T-helper 17 cell (primary cell): ENCODE results near the gene POLA2. TPM values are rescaled to one million over a fixed set of nuclear protein-coding genes. Genes with fewer than 3 reads are reported as not detected.
"Not testable (repeated sequence)": the region's sequence is repeated elsewhere in the genome, so short reads cannot be mapped to it uniquely, and the experiment has no call there.

ENCODE experiments used
- ATAC-seq: fragments of 150-1000 bp; cut with Tn5 transposase; 2 replicates; pipeline ENCODE4 v1.10.0; 2021; ENCODE audit warnings: mild to moderate bottlenecking, moderate library complexity
- DNase-seq, 3 donors: peaks; one replicate each; pipeline versions ENCODE4 v3.0.0 to v3.0.0-alpha.2; 2020 to 2021
- H3K9me3 ChIP-seq: one replicate; pipeline ENCODE4 v1.7.0; 2013; ENCODE audit warnings: low read length, mild to moderate bottlenecking; ENCODE audit not compliant: control insufficient read depth, poor library complexity, severe bottlenecking
- H3K27ac Mint-ChIP-seq: one replicate; pipeline ENCODE4 v1.8.0; 2022; ENCODE audit warnings: mild to moderate bottlenecking, moderate library complexity, mixed read lengths
- H3K27me3 Mint-ChIP-seq: one replicate; pipeline ENCODE4 v1.8.0; 2022; ENCODE audit warnings: mixed read lengths
- H3K36me3 Mint-ChIP-seq: one replicate; pipeline ENCODE4 v1.8.0; 2022; ENCODE audit warnings: low read depth, mixed read lengths
- H3K4me1 Mint-ChIP-seq: one replicate; pipeline ENCODE4 v1.8.0; 2022; ENCODE audit warnings: mild to moderate bottlenecking, mixed read lengths
- H3K4me3 Mint-ChIP-seq: one replicate; pipeline ENCODE4 v1.8.0; 2022; ENCODE audit warnings: mild to moderate bottlenecking, moderate library complexity, mixed read lengths
- total RNA-seq, 4 donors: library from RNA in 2 of 4; stranded (reverse) in 2 of 4; gene quantifications; one replicate each; pipeline ENCODE4 v1.2.3 and lab custom pipeline; 2022 to 2026

The POLA2 gene
- total RNA-seq, 2 donors from 2014 or later, result 13.0 to 15.4 TPM

DNA sequence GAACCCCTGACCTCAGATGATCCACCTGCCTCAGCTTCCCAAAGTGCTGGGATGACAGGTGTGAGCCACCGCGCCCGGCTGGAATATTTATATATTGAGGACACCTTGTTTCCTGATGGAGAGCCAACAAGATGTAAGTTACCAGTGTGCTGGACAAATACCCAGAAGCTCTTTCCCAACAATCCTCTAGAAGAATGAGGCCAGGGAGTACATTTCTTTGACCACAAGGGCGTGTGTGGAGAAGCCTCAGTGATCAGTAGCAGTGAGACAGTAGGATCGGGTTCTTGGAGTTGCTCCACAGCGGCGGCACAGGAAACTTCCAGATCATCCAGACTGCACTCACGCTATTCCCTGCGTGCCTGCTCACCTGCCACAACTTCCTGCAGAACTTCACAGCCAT is 10.3 kb upstream of the POLA2 start:
- Mint-ChIP-seq H3K4me3 (no peak overlapping the region), H3K36me3 (no peaks in the 10 kb centered on the region), H3K27ac (no peak overlapping the region), H3K4me1 (peaks cover 2% of the 10 kb centered on the region), H3K27me3 (peaks cover 10% of the 10 kb centered on the region)
- no peaks in the 10 kb centered on the region for H3K9me3 ChIP-seq
- ATAC-seq, result no peak
- no peak for DNase-seq

DNA sequence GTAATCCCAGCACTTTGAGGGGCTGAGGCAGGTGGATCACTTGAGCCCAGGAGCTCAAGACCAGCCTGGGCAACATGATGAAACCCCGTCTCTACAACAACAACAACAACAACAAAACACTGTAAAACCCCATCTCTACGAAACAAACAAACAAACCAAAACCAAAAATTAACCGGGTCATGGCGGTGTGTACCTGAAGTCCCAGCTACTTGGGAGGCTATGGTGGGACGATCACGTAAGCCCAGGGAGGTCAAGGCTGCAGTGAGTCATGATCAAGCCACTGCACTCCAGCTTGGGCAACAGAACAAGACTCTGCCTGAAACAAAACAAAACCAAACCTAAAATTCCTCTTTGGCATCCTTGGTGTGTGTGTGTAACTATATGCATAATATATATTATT is 7.0 kb upstream of the POLA2 start:
- Mint-ChIP-seq H3K4me3 (no peak overlapping the region), H3K27me3 (peaks cover 10% of the 10 kb centered on the region), H3K36me3 (no peaks in the 10 kb centered on the region), H3K4me1 (peaks cover 4% of the 10 kb centered on the region), H3K27ac (no peak overlapping the region)
- H3K9me3 ChIP-seq, result no peaks in the 10 kb centered on the region
- DNase-seq (no peak), ATAC-seq (no peak)

DNA sequence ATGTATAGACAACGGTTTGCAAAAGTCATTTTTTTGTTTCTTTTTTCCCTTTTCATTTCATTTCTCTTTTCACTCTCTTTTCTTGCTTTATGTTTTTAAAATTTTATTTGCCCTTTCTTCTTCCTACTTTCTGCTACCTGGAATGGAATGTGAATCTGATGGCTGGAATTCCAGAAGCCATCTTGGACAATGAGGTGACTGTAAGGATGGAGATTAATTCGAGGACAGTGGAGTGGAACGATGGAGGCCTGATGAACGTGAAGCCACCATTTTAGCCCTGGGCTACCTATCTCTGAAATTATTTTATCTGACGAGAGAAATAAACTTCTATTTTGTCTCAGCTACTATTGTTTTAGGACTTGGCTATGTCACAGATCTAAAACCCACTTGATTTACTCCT is 2.8 kb upstream of the POLA2 start:
- no peaks in the 10 kb centered on the region for H3K9me3 ChIP-seq
- Mint-ChIP-seq H3K4me3 (no peak overlapping the region), H3K4me1 (peaks cover 18% of the 10 kb centered on the region), H3K27me3 (peaks cover 2% of the 10 kb centered on the region), H3K36me3 (no peaks in the 10 kb centered on the region), H3K27ac (peak overlapping the region; percentile 80)
- ATAC-seq (no peak), DNase-seq (no peak)

DNA sequence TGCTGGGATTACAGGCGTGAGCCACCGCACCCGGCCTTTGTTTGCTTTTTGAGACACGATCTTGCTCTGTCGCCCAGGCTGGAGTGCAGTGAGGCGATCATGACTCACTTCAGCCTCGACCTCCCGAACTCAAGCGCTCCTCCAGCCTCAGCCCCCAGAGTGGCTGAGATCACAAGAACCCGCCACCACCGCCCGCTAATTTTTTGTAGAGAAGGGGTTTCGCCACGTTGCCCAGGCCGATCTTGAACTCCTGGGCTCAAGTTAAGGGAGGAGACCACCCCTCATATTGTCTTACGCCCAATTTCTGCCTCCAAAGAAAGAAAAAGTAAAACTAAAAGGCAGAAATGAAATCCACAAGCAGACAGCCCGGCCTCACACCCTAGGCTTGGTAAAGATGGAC is 1.5 kb upstream of the POLA2 start:
- H3K4me3 Mint-ChIP-seq, result no peak overlapping the region

DNA sequence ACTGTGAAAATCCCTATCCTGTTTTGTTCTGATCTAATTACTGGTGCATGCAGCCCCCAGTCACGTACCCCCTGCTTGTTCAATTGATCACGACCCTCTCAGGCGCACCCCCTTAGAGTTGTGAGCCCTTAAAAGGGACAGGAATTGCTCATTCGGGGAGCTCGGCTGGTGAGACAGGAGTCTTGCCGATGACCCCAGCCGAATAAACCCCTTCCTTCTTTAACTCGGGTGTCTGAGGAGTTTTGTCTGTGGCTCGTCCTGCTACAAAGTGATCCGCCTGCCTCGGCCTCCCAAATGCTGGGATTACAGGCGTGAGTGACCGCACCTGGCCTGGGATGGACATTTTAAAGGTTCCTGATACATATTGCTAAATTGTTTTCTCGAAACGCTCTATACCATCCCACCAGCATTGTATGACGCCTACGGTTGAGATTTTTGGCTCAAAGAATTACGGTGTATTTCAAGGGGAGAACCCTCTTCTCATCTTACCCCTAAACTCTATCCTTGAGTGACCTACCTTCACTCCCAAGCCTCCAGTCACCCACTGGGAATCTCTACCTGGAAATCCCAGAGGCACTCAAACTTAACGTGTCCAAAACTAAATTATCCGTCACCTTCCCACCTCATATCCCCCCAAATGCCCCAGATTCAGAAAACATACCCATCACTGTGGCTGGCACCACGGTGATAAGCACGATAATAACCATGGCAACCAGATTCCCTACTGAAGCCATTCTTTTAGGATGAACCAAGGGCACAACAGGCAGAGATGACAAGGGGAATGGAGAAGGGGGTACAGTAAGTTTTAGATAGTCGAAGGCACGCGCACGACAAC is 789 bp upstream of the POLA2 start:
- Mint-ChIP-seq H3K27ac (peak overlapping the region; percentile 94), H3K27me3 (no peaks in the 10 kb centered on the region), H3K36me3 (no peaks in the 10 kb centered on the region), H3K4me3 (peak overlapping the region; percentile 94), H3K4me1 (peaks cover 26% of the 10 kb centered on the region)
- no peak for DNase-seq
- H3K9me3 ChIP-seq, result no peaks in the 10 kb centered on the region
- peak; percentile 35 for ATAC-seq

More for the DNA sequence above, 1.5 kb upstream of the POLA2 start:
- no peak overlapping the region for H3K27ac Mint-ChIP-seq
- no peaks in the 10 kb centered on the region for H3K9me3 ChIP-seq
- H3K4me1 Mint-ChIP-seq, result peaks cover 23% of the 10 kb centered on the region
- ATAC-seq, result no peak
- no peak for DNase-seq
- no peaks in the 10 kb centered on the region for H3K27me3 Mint-ChIP-seq
- H3K36me3 Mint-ChIP-seq, result no peaks in the 10 kb centered on the region

DNA sequence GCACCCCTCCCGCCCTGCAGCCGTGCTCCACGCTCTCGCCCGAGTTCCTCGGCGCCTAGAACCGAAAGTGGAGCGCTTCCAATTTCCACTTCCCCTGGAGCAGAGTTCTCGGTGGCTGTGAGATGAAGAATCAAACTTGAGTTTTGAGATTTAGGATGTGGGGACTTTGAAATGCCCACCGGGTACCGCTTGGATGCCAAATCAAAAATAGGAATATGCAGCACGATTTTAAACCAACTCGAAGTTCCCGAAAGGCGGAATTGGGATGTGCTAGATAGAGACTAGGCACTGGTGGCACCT is 569 bp downstream of the POLA2 start:
- Mint-ChIP-seq H3K27me3 (no peaks in the 10 kb centered on the region), H3K4me1 (peaks cover 32% of the 10 kb centered on the region), H3K36me3 (peaks cover 3% of the 10 kb centered on the region), H3K4me3 (peak overlapping the region; percentile 94), H3K27ac (peak overlapping the region; percentile 94)
- no peak for DNase-seq
- ATAC-seq, result no peak
- no peaks in the 10 kb centered on the region for H3K9me3 ChIP-seq

DNA sequence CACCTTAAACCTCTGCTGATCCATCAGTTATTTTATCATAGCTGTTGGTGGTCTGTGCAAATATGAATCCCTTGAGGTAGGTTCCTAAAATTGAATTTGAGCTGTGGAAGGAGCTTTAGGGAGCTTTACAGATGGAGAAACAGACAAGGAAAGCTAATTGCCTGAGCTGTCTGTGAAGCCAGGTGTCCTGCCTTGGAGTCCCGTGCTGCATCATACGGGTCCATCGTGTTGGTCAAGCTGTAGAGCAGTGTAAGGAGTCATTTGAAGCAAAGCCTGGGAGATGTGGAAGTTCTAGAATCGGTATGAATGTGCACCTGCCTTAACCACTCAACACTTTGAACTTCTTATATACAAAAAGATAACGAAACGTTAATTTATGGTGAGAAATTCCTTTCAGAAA is 1.0 kb downstream of the POLA2 start:
- peaks cover 3% of the 10 kb centered on the region for H3K36me3 Mint-ChIP-seq
- H3K4me1 Mint-ChIP-seq, result peaks cover 32% of the 10 kb centered on the region
- H3K27me3 Mint-ChIP-seq, result no peaks in the 10 kb centered on the region
- no peak for ATAC-seq
- no peaks in the 10 kb centered on the region for H3K9me3 ChIP-seq
- no peak for DNase-seq
- H3K27ac Mint-ChIP-seq, result peak overlapping the region; percentile 94
- peak overlapping the region; percentile 94 for H3K4me3 Mint-ChIP-seq

DNA sequence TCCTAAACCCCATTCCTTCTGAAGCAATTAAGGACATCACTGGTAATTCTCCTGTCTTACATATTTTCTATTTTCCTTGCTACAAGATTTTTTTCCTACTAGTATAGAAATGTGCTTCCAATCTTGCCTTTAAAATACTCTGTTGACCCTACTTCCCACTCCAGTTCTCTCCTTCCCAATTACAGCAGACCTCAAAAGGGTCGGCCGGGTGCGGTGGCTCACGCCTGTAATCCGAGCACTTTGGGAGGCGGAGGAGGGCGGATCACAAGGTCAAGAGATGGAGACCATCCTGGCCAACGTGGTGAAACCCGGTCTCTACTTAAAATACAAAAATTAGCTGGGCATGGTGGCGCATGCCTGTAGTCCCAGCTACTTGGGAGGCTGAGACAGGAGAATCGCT is 3.0 kb downstream of the POLA2 start:
- H3K27ac Mint-ChIP-seq, result peak overlapping the region; percentile 83
- not testable (repeated sequence) for H3K36me3 Mint-ChIP-seq, DNase-seq, ATAC-seq, H3K9me3 ChIP-seq, H3K27me3 Mint-ChIP-seq
- peak overlapping the region; percentile 25 for H3K4me3 Mint-ChIP-seq
- peaks cover 29% of the 10 kb centered on the region for H3K4me1 Mint-ChIP-seq

DNA sequence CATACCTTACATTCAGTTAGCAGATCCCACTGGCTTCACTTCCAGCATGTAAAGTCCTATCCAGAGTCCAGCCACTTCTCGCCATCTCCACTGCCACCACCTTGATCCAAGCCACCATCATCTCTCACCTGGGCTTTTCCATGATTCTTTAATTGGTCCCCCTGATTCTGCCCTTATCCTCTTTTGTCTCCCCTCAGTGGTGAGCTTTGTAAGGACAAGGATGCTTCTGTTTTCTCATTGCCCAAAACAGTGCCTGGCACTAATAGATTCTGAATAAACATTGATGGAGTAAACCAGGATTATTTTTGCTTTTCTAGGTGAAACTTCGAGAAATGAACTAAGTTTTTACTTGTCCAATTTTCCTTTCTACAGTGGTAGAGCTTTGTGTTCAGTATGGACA is 4.4 kb downstream of the POLA2 start:
- H3K27ac Mint-ChIP-seq, result peak overlapping the region; percentile 83
- peak overlapping the region; percentile 66 for H3K4me3 Mint-ChIP-seq
- no peaks in the 10 kb centered on the region for H3K27me3 Mint-ChIP-seq
- no peak for DNase-seq
- H3K36me3 Mint-ChIP-seq, result peaks cover 6% of the 10 kb centered on the region
- ATAC-seq, result no peak
- peaks cover 25% of the 10 kb centered on the region for H3K4me1 Mint-ChIP-seq
- H3K9me3 ChIP-seq, result no peaks in the 10 kb centered on the region

DNA sequence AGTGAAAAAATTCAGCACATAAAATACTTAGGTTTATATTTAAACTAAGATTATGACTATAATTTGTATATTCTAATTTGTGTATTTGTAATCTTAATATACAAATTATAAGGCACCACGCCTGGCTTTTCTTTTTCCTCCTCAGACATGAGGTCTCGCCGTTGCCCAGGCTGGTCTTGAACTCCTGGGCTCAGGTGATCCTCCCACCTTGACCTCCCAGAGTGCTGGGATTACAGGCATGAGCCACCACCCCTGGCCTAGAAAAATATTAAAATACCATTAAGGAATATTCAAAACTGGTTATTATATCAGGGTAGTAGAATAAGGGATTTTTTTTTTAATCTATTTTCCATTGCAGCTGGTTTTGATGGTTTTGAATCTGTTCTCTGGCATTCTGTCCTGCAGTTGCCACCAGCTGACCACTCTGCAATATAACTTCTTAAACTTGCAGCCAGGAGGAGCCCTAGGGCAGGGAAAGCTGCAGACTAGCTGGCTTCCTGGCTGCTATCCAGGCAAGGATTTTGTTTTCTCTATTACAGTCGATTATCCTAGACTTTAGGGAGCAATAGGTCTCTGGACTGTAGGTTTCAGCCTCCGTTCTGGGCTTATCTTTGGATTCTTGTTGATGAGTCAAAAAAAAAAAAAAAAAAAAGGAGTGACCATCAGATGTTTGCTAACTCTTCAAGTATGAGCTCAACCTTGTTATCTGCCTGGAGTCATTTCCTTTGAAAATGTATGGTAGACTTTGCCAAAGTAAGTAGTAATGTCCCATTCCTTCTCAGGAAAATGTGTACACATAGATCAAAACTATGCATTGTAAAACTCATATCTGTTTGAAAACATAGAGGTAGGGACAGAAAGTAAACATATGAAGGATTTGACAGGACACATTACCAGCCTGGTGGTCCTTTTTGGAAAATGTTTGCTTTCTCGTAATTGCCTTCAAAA is 13.2 kb downstream of the POLA2 start:
- H3K36me3 Mint-ChIP-seq, result peaks cover 6% of the 10 kb centered on the region
- no peak overlapping the region for H3K27ac Mint-ChIP-seq
- H3K4me1 Mint-ChIP-seq, result peaks cover 9% of the 10 kb centered on the region

DNA sequence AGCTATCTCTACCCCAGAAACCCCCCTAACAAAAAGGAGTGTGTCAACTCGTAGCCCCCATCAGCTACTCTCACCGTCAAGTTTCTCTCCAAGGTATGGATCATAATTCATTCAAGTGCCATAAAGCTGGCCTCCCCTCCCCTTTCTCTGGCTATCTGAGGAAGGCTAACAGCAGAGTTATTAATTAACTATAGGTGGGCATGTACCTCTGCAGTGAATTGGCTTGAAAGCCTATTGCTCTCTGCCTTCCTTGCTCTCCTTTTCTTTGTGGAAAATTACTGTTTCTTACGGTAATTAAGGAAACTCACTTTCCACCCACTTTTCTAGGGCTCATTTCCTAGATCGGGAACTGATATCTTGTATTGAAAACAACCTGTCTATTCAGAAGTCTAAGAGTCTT is 14.1 kb downstream of the POLA2 start:
- peaks cover 4% of the 10 kb centered on the region for H3K36me3 Mint-ChIP-seq
- H3K4me1 Mint-ChIP-seq, result peaks cover 11% of the 10 kb centered on the region
- DNase-seq, result no peak
- no peaks in the 10 kb centered on the region for H3K27me3 Mint-ChIP-seq
- H3K9me3 ChIP-seq, result no peaks in the 10 kb centered on the region
- no peak for ATAC-seq
- H3K4me3 Mint-ChIP-seq, result no peak overlapping the region
- H3K27ac Mint-ChIP-seq, result no peak overlapping the region

More for the DNA sequence above, 13.2 kb downstream of the POLA2 start:
- H3K27me3 Mint-ChIP-seq, result no peaks in the 10 kb centered on the region
- H3K4me3 Mint-ChIP-seq, result no peak overlapping the region
- no peak for DNase-seq
- no peaks in the 10 kb centered on the region for H3K9me3 ChIP-seq
- no peak for ATAC-seq

DNA sequence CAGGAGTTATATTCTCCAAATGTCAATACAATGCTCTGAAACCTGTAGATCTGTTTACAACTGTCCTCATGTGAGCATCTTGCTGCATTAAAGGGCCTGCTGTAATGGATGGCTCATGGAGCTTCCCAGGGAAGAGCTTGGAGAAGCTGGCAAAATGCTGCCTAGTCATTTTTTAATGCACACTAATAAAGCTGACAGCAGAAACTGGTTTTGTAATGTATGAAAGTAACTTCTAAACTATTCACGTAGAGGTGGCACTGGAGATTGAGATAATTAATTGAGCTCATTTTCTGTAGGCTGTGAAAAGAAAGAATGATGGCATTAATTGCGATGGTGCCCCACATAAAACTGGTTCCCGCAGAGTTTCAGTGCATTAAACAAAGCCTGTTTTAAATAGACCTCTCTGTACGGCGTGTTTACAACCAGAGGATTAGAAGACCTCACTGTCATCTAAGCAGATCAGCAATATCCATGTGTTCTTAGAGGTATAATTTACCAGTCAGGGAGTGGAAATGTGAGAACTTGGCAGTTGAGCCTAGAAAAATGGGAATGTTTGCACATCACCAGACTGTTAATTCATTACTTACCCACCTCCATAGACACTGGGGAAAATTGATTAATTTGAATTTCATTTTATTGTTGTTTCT is 16.0 kb downstream of the POLA2 start:
- H3K4me3 Mint-ChIP-seq, result no peak overlapping the region
- no peaks in the 10 kb centered on the region for H3K27me3 Mint-ChIP-seq
- no peaks in the 10 kb centered on the region for H3K9me3 ChIP-seq
- H3K27ac Mint-ChIP-seq, result no peak overlapping the region
- ATAC-seq, result no peak
- peaks cover 11% of the 10 kb centered on the region for H3K4me1 Mint-ChIP-seq
- DNase-seq, result no peak
- peaks cover 2% of the 10 kb centered on the region for H3K36me3 Mint-ChIP-seq

DNA sequence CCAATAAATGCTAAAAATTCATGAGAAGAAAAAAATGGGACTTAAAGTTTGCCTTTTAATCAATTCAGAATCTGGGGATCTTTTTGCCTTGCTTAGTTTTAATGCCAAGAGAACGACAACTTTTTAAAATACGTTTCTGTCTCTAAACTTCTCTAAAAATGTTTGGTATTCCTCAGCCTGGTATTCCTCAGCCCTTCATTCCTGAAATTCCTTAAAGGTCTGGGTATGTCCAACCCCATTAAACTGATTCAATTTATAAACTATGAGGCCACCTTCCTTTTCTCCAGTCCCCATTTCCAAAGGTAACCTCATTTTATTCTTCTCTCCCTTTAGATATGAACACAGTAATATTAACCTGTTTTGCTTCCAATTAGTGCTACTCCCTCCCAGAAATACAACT is 16.6 kb downstream of the POLA2 start:
- no peaks in the 10 kb centered on the region for H3K27me3 Mint-ChIP-seq
- peaks cover 11% of the 10 kb centered on the region for H3K4me1 Mint-ChIP-seq
- no peak overlapping the region for H3K4me3 Mint-ChIP-seq
- peak overlapping the region; percentile 90 for H3K27ac Mint-ChIP-seq
- DNase-seq (no peak), ATAC-seq (no peak)
- peaks cover 2% of the 10 kb centered on the region for H3K36me3 Mint-ChIP-seq
- H3K9me3 ChIP-seq, result no peaks in the 10 kb centered on the region
